Gastroesophageal sphincter (tissue), 4 donors: ENCODE data around the gene TMEM208. TPM values are rescaled to one million over a fixed set of nuclear protein-coding genes. Genes with fewer than 3 reads are reported as not detected.
A peak's percentile ranks its signal among the peaks of the same experiment; 100 is the strongest.

Experiments
- ATAC-seq: fragments of 150-250 bp; one replicate; pipeline ENCODE4 v1.9.1; 2016; ENCODE audit warnings: mild to moderate bottlenecking, moderate library complexity
- H3K27ac ChIP-seq, 4 donors: fragments of 200-600 bp; sonication (generic) in 3 of 4; 1 replicate in 3 of 4; 2 replicates in 1 of 4; pipeline ENCODE4 v1.5.1; 2016 to 2019
- H3K27me3 ChIP-seq: fragments of 200-600 bp; sonication (generic); one replicate; pipeline ENCODE4 v1.5.1; 2019
- H3K36me3 ChIP-seq, 2 donors: fragments of 200-600 bp; sonication (generic); one replicate each; pipeline ENCODE4 v1.5.1; 2019; ENCODE audit warnings: control low read depth in 1 of 2
- H3K4me1 ChIP-seq, 3 donors: fragments of 200-600 bp; sonication (generic); 1 replicate in 2 of 3; 2 replicates in 1 of 3; pipeline ENCODE4 v1.5.1; 2016 to 2019; ENCODE audit warnings: control low read depth in 2 of 3
- H3K4me3 ChIP-seq, 2 donors: fragments of 200-600 bp; sonication (generic); one replicate each; pipeline ENCODE4 v1.5.1; 2019; ENCODE audit warnings: mild to moderate bottlenecking in 1 of 2, moderate library complexity in 1 of 2
- H3K9me3 ChIP-seq, 3 donors: fragments of 200-600 bp; sonication (generic); one replicate each; pipeline ENCODE4 v1.5.1; 2017 to 2019; ENCODE audit warnings: control low read depth in 2 of 3
- CTCF ChIP-seq, 4 experiments: fragments of 200-600 bp in 2 of 4; fragments of 450-650 bp in 2 of 4; sonication (generic) in 1 of 4; IDR thresholded peaks; one replicate each; pipeline ENCODE4 v1.5.1; 2017 to 2019; ENCODE audit warnings: antibody characterized with exemption in 4 of 4, mild to moderate bottlenecking in 2 of 4, moderate library complexity in 2 of 4
- EP300 ChIP-seq: sonication (generic); formaldehyde crosslinking; IDR thresholded peaks from one replicate; pipeline ENCODE4 v1.6.1; 2017; ENCODE audit warnings: antibody characterized with exemption, mild to moderate bottlenecking
- POLR2A ChIP-seq, 2 donors: fragments of 450-650 bp; IDR thresholded peaks; one replicate each; pipeline ENCODE4 v1.6.1; 2017; ENCODE audit warnings: antibody characterized with exemption in 2 of 2, mild to moderate bottlenecking in 2 of 2, moderate library complexity in 1 of 2
- POLR2AphosphoS5 ChIP-seq: sonication (generic); formaldehyde crosslinking; IDR thresholded peaks from one replicate; pipeline ENCODE4 v1.6.1; 2017; ENCODE audit warnings: antibody characterized with exemption
- WGBS, 2 donors: methylation state at CpG; one replicate each; pipeline ENCODE4 v1.1.5; 2018; ENCODE audit warnings: low coverage in 1 of 2; 5-methylcytosine and 5-hydroxymethylcytosine counted together
- total RNA-seq, 4 donors: library from RNA; depleted of rRNA; stranded (reverse); fragments of >200 nt; gene quantifications; one replicate each; pipeline ENCODE4 v1.1.0, GENCODE V29; 2016

Gene TMEM208
- total RNA-seq, 4 donors from 2014 or later = 15.4 to 34.7 (median 30.7) TPM

DNA sequence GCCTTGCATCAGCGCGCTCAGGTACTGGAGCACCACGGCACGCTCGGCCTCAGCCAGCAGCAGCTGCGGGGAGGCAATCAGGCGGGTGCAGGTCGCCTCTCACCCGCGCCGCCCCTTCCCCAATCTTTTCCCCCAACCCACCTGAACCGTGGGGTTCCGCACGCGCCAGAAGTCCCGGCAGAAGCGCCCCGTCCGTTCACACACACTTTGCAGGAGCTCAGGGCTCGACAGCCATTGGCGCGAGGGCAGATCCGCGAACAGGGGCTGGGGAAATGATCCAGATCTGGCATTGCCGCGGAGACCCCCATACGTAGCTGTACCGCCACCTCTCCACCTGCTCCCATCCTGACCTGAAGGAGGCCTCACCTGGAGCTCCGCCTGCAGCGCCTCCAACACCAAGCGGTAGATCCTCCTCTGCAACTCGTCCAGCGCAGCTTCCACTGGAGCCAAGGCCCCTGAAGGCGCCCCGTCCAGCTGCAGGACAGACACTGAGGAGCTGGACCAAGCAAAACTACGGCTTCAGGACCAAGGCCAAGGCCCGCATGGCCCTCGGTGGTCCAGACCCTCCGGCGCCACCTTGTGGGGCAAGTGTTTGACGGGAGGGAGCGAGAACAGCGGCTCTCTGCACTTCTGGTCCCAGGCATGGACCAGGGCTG, 41.8 kb upstream of the TMEM208 start:
- Histone ChIP-seq H3K4me3 (peak overlapping the region in 1 of 2 donors; percentile 80), H3K36me3 (no peaks in the 10 kb centered on the region), H3K27me3 (no peaks in the 10 kb centered on the region), H3K27ac (peak overlapping the region in 3 of 4 donors; percentile 96 to 98 (median 97)), H3K9me3 (no peaks in the 10 kb centered on the region), H3K4me1 (peaks cover 0 to 53% (median 21%) of the 10 kb centered on the region in 3 donors)
- WGBS, 2 donors = no CpG with 5 or more reads among the region's 43 CpGs
- peak; percentile 45 for ATAC-seq
- peak in 3 of 4 experiments; percentile 88 to 91 (median 90) for TF ChIP-seq CTCF (IDR thresholded peaks at IDR 0.05)
- TF ChIP-seq POLR2A (IDR thresholded peaks at IDR 0.05) = no peak
- TF ChIP-seq EP300 = no peak
- peak; percentile 80 for TF ChIP-seq POLR2AphosphoS5

- Histone ChIP-seq H3K27me3 (no peaks in the 10 kb centered on the region), H3K4me3 (peak overlapping the region in 1 of 2 donors; percentile 80), H3K4me1 (peaks cover 0 to 51% (median 21%) of the 10 kb centered on the region in 3 donors), H3K36me3 (no peaks in the 10 kb centered on the region), H3K27ac (peak overlapping the region in 2 of 4 donors; percentile 96 to 98), H3K9me3 (no peaks in the 10 kb centered on the region)
- ATAC-seq = no peak
- 11 to 14% methylated on average over 8 to 9 of the region's 12 CpGs for WGBS, 2 donors
- TF ChIP-seq CTCF (IDR thresholded peaks at IDR 0.05) = no peak
- no peak for TF ChIP-seq EP300
- TF ChIP-seq POLR2AphosphoS5 = no peak
- TF ChIP-seq POLR2A (IDR thresholded peaks at IDR 0.05) = no peak
Observed at GRCh38 chr16:67185651-67186134, 41.2 kb upstream of the TMEM208 start.

- TF ChIP-seq POLR2AphosphoS5 (no peak), POLR2A (IDR thresholded peaks at IDR 0.05) (no peak), CTCF (IDR thresholded peaks at IDR 0.05) (no peak), EP300 (no peak)
- ATAC-seq = no peak
- Histone ChIP-seq H3K9me3 (no peaks in the 10 kb centered on the region), H3K4me1 (peaks cover 0 to 51% (median 21%) of the 10 kb centered on the region in 3 donors), H3K27me3 (no peaks in the 10 kb centered on the region), H3K4me3 (no peak overlapping the region), H3K27ac (no peak overlapping the region), H3K36me3 (no peaks in the 10 kb centered on the region)
- 20% methylated on average over 2 of the region's 5 CpGs; no CpG with 5 or more reads in 1 of the 2 donors for WGBS, 2 donors
Observed at GRCh38 chr16:67186550-67186950, 40.4 kb upstream of the TMEM208 start.

DNA sequence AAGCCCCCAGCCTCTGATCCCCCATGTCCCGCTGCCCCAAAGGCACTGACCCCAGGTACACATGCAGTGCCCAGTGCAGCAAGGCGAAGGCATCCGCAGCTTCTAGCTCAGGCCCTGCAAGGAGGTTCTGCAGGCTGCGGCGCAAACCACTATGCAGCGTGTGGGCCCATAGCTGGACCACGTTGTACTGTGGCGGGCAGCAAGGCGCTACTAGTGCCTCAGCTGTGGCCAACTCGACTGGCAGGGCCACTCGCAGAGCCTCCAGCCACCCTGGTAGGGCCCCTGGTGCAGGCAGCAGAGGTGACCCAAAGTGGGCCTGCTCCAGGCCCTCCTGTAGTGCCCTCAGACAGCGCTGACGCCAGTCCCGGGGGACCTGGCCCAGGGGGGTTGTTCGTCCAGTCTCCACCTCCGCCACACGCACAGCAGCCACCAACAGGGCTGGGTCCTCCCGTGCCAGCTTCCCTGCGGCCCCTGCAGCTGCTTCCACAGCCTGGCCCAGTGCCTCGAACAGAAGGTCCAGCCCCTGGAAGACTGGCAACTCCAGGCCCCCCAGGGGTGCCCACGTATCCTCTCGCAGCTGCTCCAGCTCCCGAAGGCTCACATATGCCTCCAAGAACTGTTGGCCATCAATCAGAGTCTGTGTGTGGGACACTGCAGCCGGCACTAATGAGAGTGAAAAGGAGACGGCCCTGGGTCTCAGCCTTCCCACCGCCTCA, 39.6 kb upstream of the TMEM208 start:
- ATAC-seq = no peak
- H3K27ac ChIP-seq = no peak overlapping the region
- no peaks in the 10 kb centered on the region for H3K36me3 ChIP-seq
- no peaks in the 10 kb centered on the region for H3K9me3 ChIP-seq
- peaks cover 0 to 48% (median 24%) of the 10 kb centered on the region in 3 donors for H3K4me1 ChIP-seq
- no peak overlapping the region for H3K4me3 ChIP-seq
- 80% methylated on average over 2 of the region's 26 CpGs; no CpG with 5 or more reads in 1 of the 2 donors for WGBS, 2 donors
- TF ChIP-seq POLR2A (IDR thresholded peaks at IDR 0.05) = no peak
- no peak for TF ChIP-seq POLR2AphosphoS5
- no peak for TF ChIP-seq EP300
- no peak for TF ChIP-seq CTCF (IDR thresholded peaks at IDR 0.05)
- H3K27me3 ChIP-seq = no peaks in the 10 kb centered on the region
